Suprapubic skin (tissue), 3 donors: Measurements from ENCODE around the gene NKAIN4.

Experiments used
- POLR2A ChIP-seq, 2 donors: fragments of 450-650 bp; IDR thresholded peaks; one replicate each; pipeline ENCODE4 v1.6.1; 2017; ENCODE audit warnings: antibody characterized with exemption in 2 of 2, mild to moderate bottlenecking in 2 of 2, moderate library complexity in 2 of 2
- TF ChIP-seq, protein P1 (sequence below), 2 donors: fragments of 200-600 bp in 1 of 2; fragments of 450-650 bp in 1 of 2; sonication (generic) in 1 of 2; IDR thresholded peaks; one replicate each; pipeline ENCODE4 v1.5.1; 2016 to 2019; ENCODE audit warnings: antibody characterized with exemption in 2 of 2, mild to moderate bottlenecking in 1 of 2, moderate library complexity in 1 of 2

DNA sequence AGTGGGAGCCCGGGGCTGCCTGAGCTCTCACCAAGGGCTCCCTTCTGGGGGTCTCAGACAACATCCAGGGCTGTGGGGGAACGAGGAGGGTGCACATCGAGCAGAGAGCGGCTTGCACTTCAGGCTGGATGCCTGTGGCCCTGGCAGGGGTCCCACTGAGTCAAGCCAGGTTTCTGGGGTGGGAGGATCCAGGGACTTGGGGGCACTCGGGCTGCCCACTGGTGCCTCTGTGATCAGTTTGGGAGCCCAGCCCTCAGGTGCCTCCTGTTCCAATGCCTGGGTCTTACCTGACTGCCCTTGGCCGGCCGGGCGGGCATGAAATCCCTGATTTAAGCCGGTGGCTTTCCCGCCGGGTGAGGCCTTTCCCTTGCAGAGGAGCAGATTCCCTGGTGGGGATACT, 39.2 kb upstream of the NKAIN4 start:
- TF ChIP-seq, protein P1, sequence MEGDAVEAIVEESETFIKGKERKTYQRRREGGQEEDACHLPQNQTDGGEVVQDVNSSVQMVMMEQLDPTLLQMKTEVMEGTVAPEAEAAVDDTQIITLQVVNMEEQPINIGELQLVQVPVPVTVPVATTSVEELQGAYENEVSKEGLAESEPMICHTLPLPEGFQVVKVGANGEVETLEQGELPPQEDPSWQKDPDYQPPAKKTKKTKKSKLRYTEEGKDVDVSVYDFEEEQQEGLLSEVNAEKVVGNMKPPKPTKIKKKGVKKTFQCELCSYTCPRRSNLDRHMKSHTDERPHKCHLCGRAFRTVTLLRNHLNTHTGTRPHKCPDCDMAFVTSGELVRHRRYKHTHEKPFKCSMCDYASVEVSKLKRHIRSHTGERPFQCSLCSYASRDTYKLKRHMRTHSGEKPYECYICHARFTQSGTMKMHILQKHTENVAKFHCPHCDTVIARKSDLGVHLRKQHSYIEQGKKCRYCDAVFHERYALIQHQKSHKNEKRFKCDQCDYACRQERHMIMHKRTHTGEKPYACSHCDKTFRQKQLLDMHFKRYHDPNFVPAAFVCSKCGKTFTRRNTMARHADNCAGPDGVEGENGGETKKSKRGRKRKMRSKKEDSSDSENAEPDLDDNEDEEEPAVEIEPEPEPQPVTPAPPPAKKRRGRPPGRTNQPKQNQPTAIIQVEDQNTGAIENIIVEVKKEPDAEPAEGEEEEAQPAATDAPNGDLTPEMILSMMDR (IDR thresholded peaks at IDR 0.05), result no peak
- no peak for TF ChIP-seq POLR2A (IDR thresholded peaks at IDR 0.05)
